Endothelial cell of umbilical vein (primary cell): ENCODE data around the gene UPP2. TPM values are rescaled to one million over a fixed set of nuclear protein-coding genes. Genes with fewer than 3 reads are reported as not detected.

Experiments
- BruUV-seq: library from RNA; stranded (reverse); fragments of 400-500 nt; replicated peaks from 2 replicates; lab custom pipeline; 2021; lab: Mats Ljungman, UMichigan
- CTCF ChIA-PET: fragments of 300-600, 350-600 bp; sonication (Branson Sonifier 250); formaldehyde crosslinking; loops from one replicate; lab custom pipeline; 2021; ENCODE audit warnings: antibody characterized with exemption, inconsistent platforms; lab: Charles Lee
- POLR2A ChIA-PET: fragments of 300-600, 350-600 bp; sonication (Branson Sonifier 250); formaldehyde crosslinking; loops from one replicate; lab custom pipeline; 2021; ENCODE audit warnings: antibody characterized with exemption, inconsistent platforms; lab: Charles Lee
- DNase-seq: peaks from one replicate; pipeline ENCODE4 v3.0.0-alpha.2; 2011; ENCODE audit warnings: low read depth, low spot score
- FAIRE-seq: peaks from 2 replicates; lab custom pipeline; 2011; peaks lifted over from hg19 to GRCh38; lab: Jason Lieb, UNC
- H2AFZ ChIP-seq: 2 replicates; pipeline ENCODE4 v1.6.0; 2012; ENCODE audit warnings: low read depth, low read length, control low read depth, inconsistent platforms
- H3K27ac ChIP-seq: 2 replicates; pipeline ENCODE4 v1.5.1; 2011; ENCODE audit warnings: low read depth, mild to moderate bottlenecking, control low read depth, low read length, moderate library complexity; ENCODE audit not compliant: insufficient read depth
- H3K27me3 ChIP-seq, 2 experiments: 2 replicates each; pipeline versions ENCODE4 v1.6.0 to v1.6.1; 2011; ENCODE audit warnings: low read length in 2 of 2, mixed read lengths in 1 of 2; ENCODE audit not compliant: control insufficient read depth in 2 of 2, insufficient read depth in 2 of 2
- H3K36me3 ChIP-seq, 2 experiments: 2 replicates in 1 of 2; 3 replicates in 1 of 2; pipeline ENCODE4 v1.5.1; 2011; ENCODE audit warnings: low read length in 2 of 2, mild to moderate bottlenecking in 1 of 2, moderate library complexity in 1 of 2; ENCODE audit not compliant: control insufficient read depth in 2 of 2, insufficient read depth in 2 of 2; ENCODE audit errors: extremely low read depth in 1 of 2
- H3K4me1 ChIP-seq: 3 replicates; pipeline ENCODE4 v1.5.1; 2011; ENCODE audit warnings: mild to moderate bottlenecking, low read length; ENCODE audit not compliant: control insufficient read depth, insufficient read depth; ENCODE audit errors: extremely low read depth
- H3K4me2 ChIP-seq: 2 replicates; pipeline ENCODE4 v1.6.1; 2011; ENCODE audit warnings: low read length, control low read depth, mixed read lengths; ENCODE audit not compliant: insufficient read depth
- H3K4me3 ChIP-seq, 3 experiments: fragments of 200-600 bp in 1 of 3; sonication (generic), shearing (Covaris generic) in 1 of 3; replicated peaks in 1 of 3; 2 replicates each; pipeline ENCODE4 v1.5.1; 2011 to 2016; ENCODE audit warnings: control low read depth in 3 of 3, low read length in 3 of 3, mild to moderate bottlenecking in 2 of 3, inconsistent platforms in 1 of 3, low read depth in 1 of 3, moderate library complexity in 1 of 3; ENCODE audit not compliant: insufficient read depth in 1 of 3
- H3K79me2 ChIP-seq: 2 replicates; pipeline ENCODE4 v1.6.0; 2012; ENCODE audit warnings: low read length, inconsistent platforms; ENCODE audit not compliant: control insufficient read depth, insufficient read depth
- H3K9ac ChIP-seq: replicated peaks from 2 replicates; pipeline ENCODE3; 2011; ENCODE audit warnings: low read length, control low read depth; ENCODE audit not compliant: insufficient read depth; ENCODE audit errors: extremely low read depth
- H3K9me1 ChIP-seq: replicated peaks from 3 replicates; pipeline ENCODE4 v1.6.0; 2011; ENCODE audit warnings: mild to moderate bottlenecking, low read length; ENCODE audit not compliant: control insufficient read depth, insufficient read depth; ENCODE audit errors: extremely low read depth
- H3K9me3 ChIP-seq: replicated peaks from 2 replicates; pipeline ENCODE4 v1.5.1; 2012; ENCODE audit warnings: low read length, inconsistent platforms; ENCODE audit not compliant: control insufficient read depth, insufficient read depth
- H4K20me1 ChIP-seq: replicated peaks from 2 replicates; pipeline ENCODE3; 2011; ENCODE audit warnings: mild to moderate bottlenecking, low read length; ENCODE audit not compliant: control insufficient read depth, insufficient read depth; ENCODE audit errors: extremely low read depth
- EZH2 ChIP-seq: IDR thresholded peaks from 2 replicates; pipeline ENCODE4 v1.6.1; 2012; ENCODE audit warnings: borderline replicate concordance, low read depth, mild to moderate bottlenecking, moderate library complexity, low read length, inconsistent platforms; ENCODE audit not compliant: severe bottlenecking
- FOS ChIP-seq: IDR thresholded peaks from 2 replicates; pipeline ENCODE4 v1.6.1; 2011; ENCODE audit warnings: mild to moderate bottlenecking, low read length, moderate library complexity, borderline replicate concordance; ENCODE audit not compliant: insufficient read depth
- GATA2 ChIP-seq: IDR thresholded peaks from 2 replicates; pipeline ENCODE4 v1.7.0; 2011; ENCODE audit warnings: low read depth, mild to moderate bottlenecking, moderate library complexity, mixed read lengths, low read length; ENCODE audit not compliant: insufficient read length, insufficient read depth
- JUN ChIP-seq: IDR thresholded peaks from 2 replicates; pipeline ENCODE4 v1.6.1; 2011; ENCODE audit warnings: borderline replicate concordance, low read depth; ENCODE audit not compliant: insufficient read length, insufficient read depth
- MYC ChIP-seq: IDR thresholded peaks from one replicate; pipeline ENCODE4 v1.6.1; 2011; ENCODE audit warnings: mild to moderate bottlenecking, low read depth, low read length
- POLR2A ChIP-seq: IDR thresholded peaks from 2 replicates; pipeline ENCODE4 v1.6.1; 2012; ENCODE audit warnings: low read depth, mild to moderate bottlenecking, control low read depth, low read length
- POLR2AphosphoS5 ChIP-seq: IDR thresholded peaks from 2 replicates; pipeline ENCODE4 v1.6.1; 2012; ENCODE audit warnings: low read depth, mild to moderate bottlenecking, control low read depth, low read length, moderate library complexity; ENCODE audit not compliant: insufficient read depth
- dilution Hi-C: fragments of 300-500 bp; cut with MboI; formaldehyde crosslinking; loops from one replicate; pipeline ENCODE4 v1.15.0; 2019; ENCODE audit warnings: low sequenced_read_pairs; ENCODE audit not compliant: extremely low pct_ligation_motif_present
- intact Hi-C: fragments of 100-400 bp; cut with micrococcal nuclease; formaldehyde crosslinking; loops from one replicate; pipeline ENCODE4 v1.10.0; 2022
- polyA plus RNA-seq, 4 experiments: library from polyadenylated mRNA; depleted of rRNA in 3 of 4; stranded (reverse) in 3 of 4; unstranded in 1 of 4; fragments of >200 nt; gene quantifications; 2 replicates each; pipeline versions ENCODE4 v1.2.1 to v1.2.3, GENCODE V29; 2011 to 2012; ENCODE audit warnings: missing spikeins in 1 of 4
- total RNA-seq: library from RNA; stranded (reverse); gene quantifications from 2 replicates; pipeline ENCODE4 v1.2.3, GENCODE V29; 2021
- TF ChIP-seq, protein P1 (sequence below): IDR thresholded peaks from 2 replicates; pipeline ENCODE4 v1.6.1; 2011; ENCODE audit not compliant: insufficient read depth, insufficient read length
- TF ChIP-seq, protein P2 (sequence below), 2 donors: IDR thresholded peaks; 1 replicate in 1 of 2; 2 replicates in 1 of 2; pipeline ENCODE4 v1.5.1; 2011; ENCODE audit warnings: low read length in 2 of 2, mild to moderate bottlenecking in 2 of 2, moderate library complexity in 2 of 2, control low read depth in 1 of 2, inconsistent platforms in 1 of 2, low read depth in 1 of 2; ENCODE audit not compliant: insufficient read depth in 1 of 2; ENCODE audit errors: extremely low read depth in 1 of 2

The UPP2 gene
- total and polyA plus RNA-seq, 2 donors (not counting 3 experiments of a cell fraction or from before 2014, with no cell fraction given) = not detected

DNA sequence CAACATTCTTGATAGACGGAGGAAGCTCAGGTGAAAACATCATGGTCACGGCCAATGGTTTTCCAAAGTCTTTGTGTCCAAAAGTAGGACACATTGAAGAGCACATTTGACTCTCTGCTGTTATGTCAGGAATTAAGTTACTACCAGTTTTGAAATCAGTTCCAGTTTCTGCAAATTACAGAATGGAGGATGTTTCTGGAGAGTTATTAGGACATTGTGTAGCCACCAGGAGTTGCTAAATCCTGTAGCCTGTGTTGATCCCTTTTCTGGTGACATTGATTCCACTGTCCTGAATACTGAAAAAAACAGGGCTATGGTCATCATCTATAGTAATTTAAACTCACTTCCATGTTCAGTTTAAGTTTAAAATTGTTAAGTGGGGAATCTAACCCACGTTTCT lies 15.3 kb downstream of the UPP2 start:
- BruUV-seq = no TSS peak
- Histone ChIP-seq H3K4me3 (no peak overlapping the region), H3K4me2 (no peak overlapping the region), H3K9me3 (no peaks in the 10 kb centered on the region), H3K27ac (no peak overlapping the region), H3K27me3 (peaks cover 2 to 3% of the 10 kb centered on the region in 2 experiments), H4K20me1 (no peaks in the 10 kb centered on the region), H3K79me2 (no peaks in the 10 kb centered on the region), H3K9ac (no peak overlapping the region), H2AFZ (no peak overlapping the region), H3K9me1 (no peaks in the 10 kb centered on the region), H3K4me1 (no peaks in the 10 kb centered on the region), H3K36me3 (no peaks in the 10 kb centered on the region)
- intact Hi-C loops = no loop called here
- dilution Hi-C loops = no loop called here
- FAIRE-seq (no peak), DNase-seq (no peak)
- no peak for TF ChIP-seq POLR2AphosphoS5
- no peak for TF ChIP-seq FOS
- TF ChIP-seq EZH2 = no peak
- TF ChIP-seq POLR2A = no peak
- TF ChIP-seq, protein P1, sequence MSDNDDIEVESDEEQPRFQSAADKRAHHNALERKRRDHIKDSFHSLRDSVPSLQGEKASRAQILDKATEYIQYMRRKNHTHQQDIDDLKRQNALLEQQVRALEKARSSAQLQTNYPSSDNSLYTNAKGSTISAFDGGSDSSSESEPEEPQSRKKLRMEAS = no peak
- no peak for TF ChIP-seq MYC
- no peak for TF ChIP-seq JUN
- TF ChIP-seq GATA2 = no peak
- TF ChIP-seq, protein P2, sequence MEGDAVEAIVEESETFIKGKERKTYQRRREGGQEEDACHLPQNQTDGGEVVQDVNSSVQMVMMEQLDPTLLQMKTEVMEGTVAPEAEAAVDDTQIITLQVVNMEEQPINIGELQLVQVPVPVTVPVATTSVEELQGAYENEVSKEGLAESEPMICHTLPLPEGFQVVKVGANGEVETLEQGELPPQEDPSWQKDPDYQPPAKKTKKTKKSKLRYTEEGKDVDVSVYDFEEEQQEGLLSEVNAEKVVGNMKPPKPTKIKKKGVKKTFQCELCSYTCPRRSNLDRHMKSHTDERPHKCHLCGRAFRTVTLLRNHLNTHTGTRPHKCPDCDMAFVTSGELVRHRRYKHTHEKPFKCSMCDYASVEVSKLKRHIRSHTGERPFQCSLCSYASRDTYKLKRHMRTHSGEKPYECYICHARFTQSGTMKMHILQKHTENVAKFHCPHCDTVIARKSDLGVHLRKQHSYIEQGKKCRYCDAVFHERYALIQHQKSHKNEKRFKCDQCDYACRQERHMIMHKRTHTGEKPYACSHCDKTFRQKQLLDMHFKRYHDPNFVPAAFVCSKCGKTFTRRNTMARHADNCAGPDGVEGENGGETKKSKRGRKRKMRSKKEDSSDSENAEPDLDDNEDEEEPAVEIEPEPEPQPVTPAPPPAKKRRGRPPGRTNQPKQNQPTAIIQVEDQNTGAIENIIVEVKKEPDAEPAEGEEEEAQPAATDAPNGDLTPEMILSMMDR (IDR thresholded peaks at IDR 0.05; ENCODE audit: extremely low read depth in 1 of 2, insufficient read depth in 1 of 2, low read depth in 1 of 2, low read length in 2 of 2) = no peak
- ChIA-PET POLR2A (no interaction called here), CTCF (no interaction called here)
